ENCODE data around the gene TCERG1L.
"Not testable (repeated sequence)": the region's sequence is repeated elsewhere in the genome, so short reads cannot be mapped to it uniquely, and the experiment has no call there.

- TF ChIP-seq CTCF, POLR2A, EP300 (IDR thresholded peaks at IDR 0.05): not testable (repeated sequence)
Observed at GRCh38 chr10:131176324-131176723, 135.2 kb downstream of the TCERG1L start.

All from tibial nerve (tissue), 4 donors.